Smooth muscle cell of the coronary artery (primary cell): ENCODE measurements around the gene IFNA7. TPM values are rescaled to one million over a fixed set of nuclear protein-coding genes. Genes with fewer than 3 reads are reported as not detected.

Experiments used
- total RNA-seq: library from RNA; depleted of rRNA; stranded (reverse); fragments of >200 nt; gene quantifications from 2 replicates; pipeline ENCODE4 v1.2.3, GENCODE V29; 2014; ENCODE audit warnings: low replicate concordance

The IFNA7 gene
- not detected in 2 replicates for total RNA-seq

DNA sequence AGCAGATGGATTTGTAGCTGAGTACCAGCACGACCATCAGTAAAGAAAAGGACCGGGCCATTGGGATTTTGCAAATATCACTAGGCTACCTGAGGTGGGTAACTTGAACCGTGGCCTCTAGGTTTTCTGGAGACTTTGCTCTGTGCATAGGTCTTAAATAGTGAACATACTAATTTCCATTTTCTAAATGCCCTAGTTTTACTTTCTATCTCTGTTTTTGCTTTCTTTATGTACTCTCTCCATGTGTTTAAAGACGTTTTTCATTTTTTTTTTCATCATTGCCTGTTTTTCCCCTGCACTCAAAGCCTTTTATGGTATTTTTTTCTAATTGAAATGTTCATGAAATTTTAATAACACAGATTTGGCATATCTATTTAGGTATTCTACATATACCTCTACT is at the start of gene IFNA7:
TSS of gene IFNA7 (minus strand) at position 101 of the 400 bp plus-strand sequence. CDS start at position 61, 40 bp downstream.

GRCh38 chr9:21239911-21240310 is 37.9 kb upstream of the IFNA7 start, which contains the start of gene IFNA14:
Gene IFNA14 (minus strand): TSS chr9:21240005. CDS start chr9:21239935, 70 bp downstream.

DNA sequence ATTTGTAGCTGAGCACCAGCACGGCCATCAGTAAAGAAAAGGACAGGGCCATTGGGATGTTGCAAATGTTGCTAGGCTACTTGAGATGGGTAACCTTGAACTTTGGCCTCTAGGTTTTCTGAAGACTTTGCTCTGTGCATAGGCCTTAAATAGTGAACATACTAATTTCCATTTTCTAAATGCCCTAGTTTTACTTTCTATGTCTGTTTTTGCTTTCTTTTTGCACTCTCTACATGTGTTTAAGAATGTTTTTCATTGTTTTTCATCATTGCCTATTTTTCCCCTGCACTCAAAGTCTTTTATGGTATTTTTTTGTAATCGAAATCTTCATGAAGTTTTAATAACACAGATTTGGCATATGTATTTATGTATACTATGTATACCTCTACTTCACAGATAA is 26.1 kb upstream of the IFNA7 start, which contains the start of gene IFNA17:
TSS of gene IFNA17 (minus strand) at position 101 of the 400 bp plus-strand sequence. CDS start at position 52, 49 bp downstream.

GRCh38 chr9:21217211-21217610 is 15.2 kb upstream of the IFNA7 start, which contains the start of gene IFNA16:
Gene IFNA16 (minus strand): TSS chr9:21217311. CDS start chr9:21217305, 6 bp downstream.

GRCh38 chr9:21207043-21207442 is 5.0 kb upstream of the IFNA7 start, which contains the start of gene IFNA10:
Gene IFNA10 (minus strand): TSS chr9:21207143. CDS start chr9:21207097, 46 bp downstream.

DNA sequence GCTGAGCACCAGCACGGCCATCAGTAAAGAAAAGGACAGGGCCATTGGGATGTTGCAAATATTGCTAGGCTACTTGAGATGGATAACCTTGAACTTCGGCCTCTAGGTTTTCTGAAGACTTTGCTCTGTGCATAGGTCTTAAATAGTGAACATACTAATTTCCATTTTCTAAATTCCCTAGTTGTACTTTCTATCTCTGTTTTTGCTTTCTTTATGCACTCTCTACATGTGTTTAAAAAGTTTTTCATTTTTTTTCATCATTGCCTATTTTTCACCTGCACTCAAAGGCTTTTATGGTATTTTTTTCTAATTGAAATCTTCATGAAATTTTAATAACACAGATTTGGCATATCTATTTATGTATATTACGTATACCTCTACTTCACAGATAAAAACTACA is 14.5 kb downstream of the IFNA7 start, which contains the start of gene IFNA4:
TSS of gene IFNA4 (minus strand) at position 101 of the 400 bp plus-strand sequence. CDS start at position 45, 56 bp downstream.

DNA sequence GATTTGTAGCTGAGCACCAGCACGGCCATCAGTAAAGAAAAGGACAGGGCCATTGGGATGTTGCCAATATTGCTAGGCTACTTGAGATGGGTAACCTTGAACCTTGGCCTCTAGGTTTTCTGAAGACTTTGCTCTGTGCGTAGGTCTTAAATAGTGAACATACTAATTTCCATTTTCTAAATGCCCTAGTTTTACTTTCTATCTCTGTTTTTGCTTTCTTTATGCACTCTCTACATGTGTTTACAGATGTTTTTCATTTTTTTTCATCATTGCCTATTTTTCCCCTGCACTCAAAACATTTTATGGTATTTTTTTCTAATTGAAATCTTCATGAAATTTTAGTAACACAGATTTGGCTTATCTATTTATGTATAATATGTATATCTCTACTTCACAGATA is 35.4 kb downstream of the IFNA7 start, which contains the start of gene IFNA21:
TSS of gene IFNA21 (minus strand) at position 101 of the 400 bp plus-strand sequence. CDS start at position 53, 48 bp downstream.

Other genes starting within 250 kb of the IFNA7 start
- gene HACD4, start 170.6 kb downstream of the IFNA7 start, total RNA-seq, result 1.4 and 2.6 TPM in 2 replicates
- not detected in 2 replicates for gene IFNB1, start 124.3 kb downstream of the IFNA7 start, total RNA-seq
- gene IFNW1, start 60.4 kb downstream of the IFNA7 start, total RNA-seq, result not detected in 2 replicates
- not detected in 2 replicates for gene IFNA21, start 35.5 kb downstream of the IFNA7 start, total RNA-seq
- gene IFNA4, start 14.6 kb downstream of the IFNA7 start, total RNA-seq, result not detected in 2 replicates
- gene IFNA10, start 4.9 kb upstream of the IFNA7 start, total RNA-seq, result not detected in 2 replicates
- gene IFNA16, start 15.1 kb upstream of the IFNA7 start, total RNA-seq, result not detected in 2 replicates
- gene IFNA17, start 26.0 kb upstream of the IFNA7 start, total RNA-seq, result not detected in 2 replicates
- gene IFNA14, start 37.8 kb upstream of the IFNA7 start, total RNA-seq, result not detected in 2 replicates
- gene IFNA5, start 103.1 kb upstream of the IFNA7 start, total RNA-seq, result not detected in 2 replicates
- gene KLHL9, start 133.2 kb upstream of the IFNA7 start, total RNA-seq, result 25.9 and 31.9 TPM in 2 replicates
- not detected in 2 replicates for gene IFNA6, start 148.7 kb upstream of the IFNA7 start, total RNA-seq
- gene IFNA13, start 165.9 kb upstream of the IFNA7 start, total RNA-seq, result not detected in 2 replicates
- gene IFNA2, start 183.2 kb upstream of the IFNA7 start, total RNA-seq, result not detected in 2 replicates
- gene IFNA8, start 206.9 kb upstream of the IFNA7 start, total RNA-seq, result not detected in 2 replicates
- gene IFNA1, start 238.2 kb upstream of the IFNA7 start, total RNA-seq, result not detected in 2 replicates